Keratinocyte (primary cell): Measurements from ENCODE around the gene ZNF850.

Source experiments
- CTCF ChIP-seq, 3 experiments: IDR thresholded peaks in 1 of 3; conservative IDR thresholded peaks in 1 of 3; optimal IDR thresholded peaks in 1 of 3; 2 replicates in 2 of 3; 3 replicates in 1 of 3; pipeline versions ENCODE3 to v1.5.1; 2011; ENCODE audit warnings: low read length in 3 of 3, mild to moderate bottlenecking in 3 of 3, moderate library complexity in 2 of 3, control low read depth in 1 of 3, inconsistent platforms in 1 of 3; ENCODE audit not compliant: insufficient read depth in 2 of 3; ENCODE audit errors: extremely low read depth in 1 of 3
- EZH2 ChIP-seq: IDR thresholded peaks from one replicate; pipeline ENCODE4 v1.6.1; 2012; ENCODE audit warnings: inconsistent platforms, mild to moderate bottlenecking, low read length, moderate library complexity

- TF ChIP-seq CTCF (optimal IDR thresholded peaks at IDR 0.05 in 1 of 3, IDR thresholded peaks at IDR 0.05 in 1 of 3, conservative IDR thresholded peaks at IDR 0.05 in 1 of 3; ENCODE audit: extremely low read depth in 1 of 3, insufficient read depth in 2 of 3, low read length in 3 of 3) (no peak), EZH2 (no peak)
These were observed 86.8 kb downstream of the ZNF850 start for GRCh38 chr19:36685835-36686234.
